Right cardiac atrium (tissue), 5 donors: ENCODE data around the gene MGA. TPM values are rescaled to one million over a fixed set of nuclear protein-coding genes. Genes with fewer than 3 reads are reported as not detected.
A peak's percentile ranks its signal among the peaks of the same experiment; 100 is the strongest.

Source experiments
- ATAC-seq, 2 donors: fragments of 200-7000 bp; cut with Tn5 transposase; one replicate each; pipeline versions ENCODE4 v1.8.0 to v1.9.1; 2020; ENCODE audit warnings: moderate library complexity in 2 of 2, mild to moderate bottlenecking in 1 of 2
- DNase-seq, 3 donors: peaks; one replicate each; pipeline ENCODE4 v3.0.0-alpha.2; 2020
- H3K27ac ChIP-seq: one replicate; pipeline ENCODE4 v1.5.1; 2013; ENCODE audit warnings: mild to moderate bottlenecking, low read length, control low read depth, moderate library complexity
- H3K27me3 ChIP-seq: one replicate; pipeline ENCODE4 v1.6.1; 2013; ENCODE audit not compliant: control insufficient read depth, insufficient read depth
- H3K4me1 ChIP-seq: one replicate; pipeline ENCODE4 v1.6.1; 2013; ENCODE audit warnings: low read length; ENCODE audit not compliant: control insufficient read depth, insufficient read depth
- H3K4me3 ChIP-seq: one replicate; pipeline ENCODE4 v1.5.1; 2013; ENCODE audit warnings: low read length, control low read depth
- H3K9me3 ChIP-seq: one replicate; pipeline ENCODE4 v1.6.1; 2013; ENCODE audit warnings: low read length; ENCODE audit not compliant: control insufficient read depth
- WGBS: extraction: QIAGEN DNeasy Blood & Tissue Kit; methylation state at CpG from one replicate; pipeline ENCODE4 v1.1.7; 2013; 5-methylcytosine and 5-hydroxymethylcytosine counted together
- intact Hi-C, 4 donors: fragments of 100-400 bp; cut with DNase I; formaldehyde crosslinking; loops; one replicate each; pipeline versions ENCODE4 v1.11.0 to v1.14.0; 2022 to 2023
- polyA plus RNA-seq: library from polyadenylated mRNA; stranded (reverse); fragments of 200-250 nt; gene quantifications from one replicate; pipeline ENCODE4 v1.2.3, GENCODE V29; 2013
- total RNA-seq, 4 donors: library from RNA; stranded (reverse); fragmentation: NEBNext Ultra II Directional; extraction: Animal tissue kit (Norgen Biotek cat#: 25700); gene quantifications; one replicate each; pipeline ENCODE4 v1.2.1, GENCODE V29; 2021
- donor health status: healthy with polysubstance abuse.
- donor health status: DM: no; HTN: yes; CAD: no.
- donor health status: DM: no; HTN: no; CAD: no.
- donor health status: DM: no; HTN: yes; CAD: no; lungs with severe emphysema.
- donor health status: DM: yes; HTN: yes; CAD: no.

Gene MGA
- total and polyA plus RNA-seq, 5 donors: 4.2 to 39.2 (median 36.5) TPM

- DNase-seq: no peak
- no peak overlapping the region for H3K4me3 ChIP-seq
- no peak for ATAC-seq
- no peaks in the 10 kb centered on the region for H3K27me3 ChIP-seq
- H3K9me3 ChIP-seq: no peaks in the 10 kb centered on the region
- intact Hi-C loops: no loop called here
- H3K4me1 ChIP-seq: peaks cover 7% of the 10 kb centered on the region
- no peak overlapping the region for H3K27ac ChIP-seq
- WGBS: 64% methylated on average over 1 of the region's 1 CpG
Observed at GRCh38 chr15:41634072-41634626, 26.1 kb upstream of the MGA start.

- intact Hi-C loops: no loop called here
- DNase-seq: no peak
- Histone ChIP-seq H3K27me3 (no peaks in the 10 kb centered on the region), H3K4me3 (no peak overlapping the region), H3K9me3 (no peaks in the 10 kb centered on the region), H3K4me1 (peaks cover 7% of the 10 kb centered on the region), H3K27ac (no peak overlapping the region)
- WGBS: 89% methylated on average over 2 of the region's 2 CpGs
- no peak for ATAC-seq
Observed at GRCh38 chr15:41637086-41637485, 23.1 kb upstream of the MGA start.

DNA sequence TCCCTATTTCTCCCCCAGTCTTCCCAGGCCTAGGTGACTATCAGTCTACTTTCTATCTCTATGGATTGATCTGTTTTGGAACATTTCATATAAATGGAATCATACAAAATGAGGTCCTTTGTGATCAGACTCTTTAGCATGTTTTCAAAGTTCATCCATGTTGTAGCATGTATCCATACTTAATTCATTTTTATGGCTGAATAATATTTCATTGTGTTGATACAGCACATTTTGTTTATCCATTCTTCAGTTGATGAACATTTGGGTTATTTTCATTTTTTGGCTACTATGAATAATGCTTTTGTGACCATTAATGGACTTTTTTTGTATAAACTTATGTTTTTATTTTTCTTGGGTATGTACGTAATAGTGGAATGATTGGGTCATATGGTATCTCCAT lies 19.2 kb upstream of the MGA start:
- ATAC-seq: no peak
- Histone ChIP-seq H3K27me3 (no peaks in the 10 kb centered on the region), H3K4me3 (no peak overlapping the region), H3K27ac (no peak overlapping the region), H3K4me1 (peaks cover 2% of the 10 kb centered on the region), H3K9me3 (no peaks in the 10 kb centered on the region)
- intact Hi-C loops: no loop called here
- no peak for DNase-seq
- 100% methylated on average over 1 of the region's 1 CpG for WGBS

- Histone ChIP-seq H3K4me3 (no peak overlapping the region), H3K9me3 (no peaks in the 10 kb centered on the region), H3K27me3 (no peaks in the 10 kb centered on the region), H3K27ac (no peak overlapping the region), H3K4me1 (no peaks in the 10 kb centered on the region)
- DNase-seq (no peak), ATAC-seq (no peak)
- intact Hi-C loops: no loop called here
Observed at GRCh38 chr15:41647262-41647661, 12.9 kb upstream of the MGA start.

DNA sequence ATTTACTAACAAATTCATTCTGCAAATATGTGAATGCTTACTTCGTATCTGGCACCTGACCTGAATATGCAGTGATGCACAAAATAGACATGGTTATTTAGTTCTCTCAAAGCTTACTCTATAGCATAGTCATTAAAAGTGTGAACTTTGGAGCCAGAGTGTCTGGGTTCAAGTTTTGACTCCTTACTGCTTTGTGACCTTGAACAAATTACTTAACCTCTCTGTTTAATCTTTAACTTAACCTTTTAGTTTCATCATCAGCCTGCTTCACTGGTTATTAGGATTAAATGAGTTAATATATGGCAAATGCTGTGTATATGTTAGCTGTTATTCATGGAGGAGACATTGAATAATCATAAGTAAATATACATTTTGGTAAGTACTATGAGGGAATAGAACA lies 12.1 kb upstream of the MGA start:
- 95% methylated on average over 1 of the region's 1 CpG for WGBS
- Histone ChIP-seq H3K9me3 (no peaks in the 10 kb centered on the region), H3K27ac (no peak overlapping the region), H3K27me3 (no peaks in the 10 kb centered on the region), H3K4me3 (no peak overlapping the region), H3K4me1 (no peaks in the 10 kb centered on the region)
- ATAC-seq (no peak), DNase-seq (no peak)
- intact Hi-C loops: no loop called here

GRCh38 chr15:41648770-41649169 lies 11.4 kb upstream of the MGA start:
- H3K27me3 ChIP-seq: no peaks in the 10 kb centered on the region
- no peaks in the 10 kb centered on the region for H3K9me3 ChIP-seq
- no peak overlapping the region for H3K4me3 ChIP-seq
- WGBS: 100% methylated on average over 1 of the region's 1 CpG
- H3K4me1 ChIP-seq: no peaks in the 10 kb centered on the region
- intact Hi-C loops: no loop called here
- no peak for DNase-seq
- ATAC-seq: no peak
- H3K27ac ChIP-seq: no peak overlapping the region

GRCh38 chr15:41650806-41651205 lies 9.4 kb upstream of the MGA start:
- Histone ChIP-seq H3K4me1 (no peaks in the 10 kb centered on the region), H3K9me3 (no peaks in the 10 kb centered on the region), H3K27me3 (no peaks in the 10 kb centered on the region), H3K4me3 (no peak overlapping the region), H3K27ac (no peak overlapping the region)
- intact Hi-C loops: no loop called here
- DNase-seq (no peak), ATAC-seq (no peak)
- 88% methylated on average over 1 of the region's 1 CpG for WGBS

- intact Hi-C loops: no loop called here
- H3K27ac ChIP-seq: no peak overlapping the region
- no peaks in the 10 kb centered on the region for H3K27me3 ChIP-seq
- ATAC-seq: no peak
- no peak overlapping the region for H3K4me3 ChIP-seq
- no peaks in the 10 kb centered on the region for H3K4me1 ChIP-seq
- 85% methylated on average over 1 of the region's 1 CpG for WGBS
- H3K9me3 ChIP-seq: no peaks in the 10 kb centered on the region
- DNase-seq: no peak
Observed at GRCh38 chr15:41651373-41651772, 8.8 kb upstream of the MGA start.

DNA sequence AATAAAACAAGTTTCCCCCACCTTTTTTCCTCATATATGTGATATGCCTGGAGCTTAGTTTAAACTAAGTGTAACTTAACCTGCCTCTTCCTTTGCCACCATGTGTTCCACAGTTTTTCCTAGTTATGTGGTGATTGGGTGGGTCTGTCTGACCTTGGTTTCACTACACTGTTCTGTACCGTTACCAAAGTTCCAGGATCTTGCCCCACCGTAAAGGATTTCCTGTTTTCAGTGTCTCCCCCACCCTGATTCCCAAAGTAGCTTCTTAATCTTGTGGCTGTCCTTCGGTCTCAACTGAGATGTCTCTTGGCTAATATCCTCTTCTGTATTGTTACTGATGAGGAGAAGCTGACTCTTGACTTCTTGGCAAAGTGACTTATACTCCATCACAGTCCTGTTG lies 6.4 kb upstream of the MGA start:
- no peaks in the 10 kb centered on the region for H3K4me1 ChIP-seq
- H3K4me3 ChIP-seq: no peak overlapping the region
- DNase-seq (no peak), ATAC-seq (peak; percentile 26 to 55)
- H3K27ac ChIP-seq: no peak overlapping the region
- no peaks in the 10 kb centered on the region for H3K9me3 ChIP-seq
- intact Hi-C loops: no loop called here
- 49% methylated on average over 3 of the region's 3 CpGs for WGBS
- H3K27me3 ChIP-seq: no peaks in the 10 kb centered on the region

GRCh38 chr15:41655716-41656115 lies 4.5 kb upstream of the MGA start:
- no peak overlapping the region for H3K4me3 ChIP-seq

DNA sequence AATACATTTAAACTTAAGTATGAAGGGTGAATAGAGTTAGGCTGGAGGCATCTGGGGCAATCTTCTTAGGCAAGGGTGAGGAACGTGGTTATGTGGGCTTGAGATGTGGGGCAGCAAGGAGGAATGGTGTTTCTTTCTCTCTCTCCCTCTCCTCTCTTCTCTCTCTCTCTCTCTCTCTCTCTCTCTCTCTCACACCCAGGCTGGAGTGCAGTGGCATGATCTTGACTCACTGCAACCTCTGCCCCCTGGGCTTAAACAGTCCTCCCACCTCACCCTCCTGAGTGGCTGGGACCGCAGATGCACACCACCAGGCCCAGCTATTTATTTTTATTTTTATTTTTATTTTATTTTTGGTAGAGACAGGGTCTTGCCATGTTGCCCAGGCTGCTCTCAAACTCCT lies 4.0 kb upstream of the MGA start:
- Histone ChIP-seq H3K4me1 (no peaks in the 10 kb centered on the region), H3K4me3 (no peak overlapping the region), H3K27me3 (no peaks in the 10 kb centered on the region), H3K27ac (no peak overlapping the region), H3K9me3 (no peaks in the 10 kb centered on the region)
- ATAC-seq: no peak
- intact Hi-C loops: no loop called here
- no peak for DNase-seq
- WGBS: 78% methylated on average over 2 of the region's 2 CpGs

More at GRCh38 chr15:41655716-41656115, 4.5 kb upstream of the MGA start:
- H3K4me1 ChIP-seq: no peaks in the 10 kb centered on the region
- H3K27me3 ChIP-seq: no peaks in the 10 kb centered on the region
- WGBS: 97% methylated on average over 4 of the region's 4 CpGs
- ATAC-seq (no peak), DNase-seq (no peak)
- no peaks in the 10 kb centered on the region for H3K9me3 ChIP-seq
- intact Hi-C loops: no loop called here
- H3K27ac ChIP-seq: no peak overlapping the region

- DNase-seq (no peak), ATAC-seq (no peak)
- intact Hi-C loops: no loop called here
- Histone ChIP-seq H3K4me1 (no peaks in the 10 kb centered on the region), H3K9me3 (no peaks in the 10 kb centered on the region), H3K27ac (no peak overlapping the region), H3K4me3 (no peak overlapping the region), H3K27me3 (no peaks in the 10 kb centered on the region)
- 78% methylated on average over 1 of the region's 1 CpG for WGBS
Observed at GRCh38 chr15:41658689-41659088, 1.5 kb upstream of the MGA start.
